GM12878 (cell line): Measurements from ENCODE around the gene DAAM1. TPM values are rescaled to one million over a fixed set of nuclear protein-coding genes. Genes with fewer than 3 reads are reported as not detected.

Experiments used
- ATAC-seq: fragments of 200-7000 bp; cut with Tn5 transposase; 3 replicates; pipeline ENCODE4 v1.9.1; 2020; ENCODE audit warnings: mild to moderate bottlenecking, moderate library complexity
- BruUV-seq: library from RNA; stranded (reverse); fragments of 400-500 nt; replicated peaks from 2 replicates; lab custom pipeline; 2021; lab: Mats Ljungman, UMichigan
- CTCF ChIA-PET: fragments of 300-600 bp; sonication (Branson Sonifier 250); formaldehyde crosslinking; extraction: SDS; loops from one replicate; lab custom pipeline; 2021; ENCODE audit warnings: inconsistent platforms; lab: Yijun Ruan, JAX
- POLR2A ChIA-PET: fragments of 350-600 bp; formaldehyde crosslinking; extraction: SDS; loops from one replicate; lab custom pipeline; 2021; ENCODE audit warnings: inconsistent platforms; lab: Charles Lee
- RAD21 ChIA-PET: fragments of 300-600 bp; sonication (Branson Sonifier 250); formaldehyde crosslinking; loops from one replicate; lab custom pipeline; 2023; ENCODE audit warnings: antibody characterized with exemption; ENCODE audit not compliant: unreplicated experiment; lab: Charles Lee
- SMC1A ChIA-PET: fragments of 300-600 bp; sonication (Branson Sonifier 250); formaldehyde crosslinking; loops from one replicate; lab custom pipeline; 2023; ENCODE audit not compliant: unreplicated experiment, uncharacterized antibody; lab: Charles Lee
- DNase-seq: peaks from one replicate; pipeline ENCODE4 v3.0.0-alpha.2; 2011; ENCODE audit warnings: low read depth, low spot score
- FAIRE-seq: peaks from 3 replicates; lab custom pipeline; 2011; peaks lifted over from hg19 to GRCh38; lab: Jason Lieb, UNC
- H2AFZ ChIP-seq: 2 replicates; pipeline ENCODE4 v1.6.0; 2011; ENCODE audit warnings: low read depth, low read length, control low read depth; ENCODE audit not compliant: control insufficient read depth
- H3K27ac ChIP-seq: 2 replicates; pipeline ENCODE4 v1.5.1; 2011; ENCODE audit warnings: control low read depth; ENCODE audit not compliant: control insufficient read depth, insufficient read depth
- H3K27me3 ChIP-seq, 2 experiments: replicated peaks in 1 of 2; 2 replicates each; pipeline versions ENCODE4 v1.6.0 to v1.6.1; 2011; ENCODE audit warnings: low read length in 1 of 2; ENCODE audit not compliant: control insufficient read depth in 2 of 2, insufficient read depth in 2 of 2
- H3K36me3 ChIP-seq, 2 experiments: 2 replicates each; pipeline ENCODE4 v1.5.1; 2011; ENCODE audit warnings: low read length in 1 of 2; ENCODE audit not compliant: control insufficient read depth in 2 of 2, insufficient read depth in 2 of 2
- H3K4me1 ChIP-seq: 2 replicates; pipeline ENCODE4 v1.6.1; 2011; ENCODE audit warnings: mild to moderate bottlenecking, low read length, moderate library complexity, mixed read lengths; ENCODE audit not compliant: control insufficient read depth, insufficient read depth
- H3K4me2 ChIP-seq: 2 replicates; pipeline ENCODE4 v1.6.0; 2011; ENCODE audit warnings: control low read depth; ENCODE audit not compliant: control insufficient read depth, insufficient read depth
- H3K4me3 ChIP-seq: fragments of 200-600 bp; sonication (generic); 2 replicates; pipeline ENCODE4 v1.5.1; 2016
- H3K79me2 ChIP-seq: 2 replicates; pipeline ENCODE4 v1.6.0; 2011; ENCODE audit warnings: low read length; ENCODE audit not compliant: control insufficient read depth, insufficient read depth
- H3K9ac ChIP-seq: 2 replicates; pipeline ENCODE4 v1.8.0; 2011; ENCODE audit warnings: low read length, control low read depth, mixed read lengths; ENCODE audit not compliant: control insufficient read depth, insufficient read depth
- H3K9me3 ChIP-seq: replicated peaks from 3 replicates; pipeline ENCODE4 v1.5.1; 2011; ENCODE audit warnings: mild to moderate bottlenecking, low read length; ENCODE audit not compliant: control insufficient read depth, insufficient read depth
- H4K20me1 ChIP-seq: 2 replicates; pipeline ENCODE4 v1.6.0; 2011; ENCODE audit not compliant: control insufficient read depth, insufficient read depth
- BACH1 ChIP-seq: fragments of 450-650 bp; IDR thresholded peaks from 2 replicates; pipeline ENCODE4 v1.6.1; 2017; ENCODE audit warnings: mild to moderate bottlenecking, borderline replicate concordance
- BHLHE40 ChIP-seq, 2 experiments: fragments of 450-650 bp in 1 of 2; IDR thresholded peaks; 2 replicates each; pipeline ENCODE4 v1.6.1; 2011 to 2017; ENCODE audit warnings: low read depth in 2 of 2, borderline replicate concordance in 1 of 2, improper control_type of control experiment in 1 of 2, low read length in 1 of 2, mild to moderate bottlenecking in 1 of 2
- CTCF ChIP-seq, 3 experiments: IDR thresholded peaks in 2 of 3; conservative IDR thresholded peaks in 1 of 3; 2 replicates each; pipeline ENCODE4 v1.5.1; 2011; ENCODE audit warnings: low read depth in 3 of 3, low read length in 3 of 3, mild to moderate bottlenecking in 3 of 3, control low read depth in 2 of 3, moderate library complexity in 2 of 3, inconsistent platforms in 1 of 3, mixed read lengths in 1 of 3; ENCODE audit not compliant: control insufficient read depth in 2 of 3, insufficient read depth in 1 of 3; ENCODE audit errors: extremely low read depth in 1 of 3
- CUX1 ChIP-seq: IDR thresholded peaks from 2 replicates; pipeline ENCODE4 v1.6.1; 2012; ENCODE audit warnings: improper control_type of control experiment, low read depth, low read length; ENCODE audit not compliant: insufficient replicate concordance
- USF2 ChIP-seq: IDR thresholded peaks from 2 replicates; pipeline ENCODE4 v1.6.1; 2011; ENCODE audit warnings: low read depth, low read length, improper control_type of control experiment, borderline replicate concordance
- YBX1 ChIP-seq: fragments of 450-650 bp; IDR thresholded peaks from 2 replicates; pipeline ENCODE4 v1.6.1; 2016; ENCODE audit warnings: antibody characterized with exemption
- ZNF622 ChIP-seq: fragments of 450-650 bp; IDR thresholded peaks from 2 replicates; pipeline ENCODE4 v1.6.1; 2017; ENCODE audit warnings: mild to moderate bottlenecking, inconsistent platforms
- ZNF687 ChIP-seq: fragments of 450-650 bp; IDR thresholded peaks from 2 replicates; pipeline ENCODE4 v1.6.1; 2017; ENCODE audit warnings: mild to moderate bottlenecking, moderate library complexity
- WGBS: methylation state at CpG from one replicate; pipeline ENCODE4 v1.1.6; 2016; ENCODE audit warnings: low lambda C conversion rate; ENCODE audit not compliant: insufficient replicate concordance, insufficient coverage; ENCODE audit errors: missing lambda C conversion rate; 5-methylcytosine and 5-hydroxymethylcytosine counted together
- in situ Hi-C: fragments of 300-500 bp; cut with MboI; formaldehyde crosslinking; loops from 9 replicates; pipeline ENCODE4 v1.14.3; 2018; ENCODE audit warnings: mixed read lengths
- intact Hi-C: fragments of 100-400 bp; cut with micrococcal nuclease; formaldehyde crosslinking; loops from one replicate; pipeline ENCODE4 v1.14.2; 2022; ENCODE audit not compliant: unreplicated experiment
- polyA plus RNA-seq, 11 experiments: library from polyadenylated mRNA; depleted of rRNA in 4 of 11; unstranded in 6 of 11; stranded (reverse) in 5 of 11; fragments of >200 nt; fragmentation: Nextera tagmentation in 4 of 11; fragmentation: Illumina TruSeq in 1 of 11; extraction: Ambion mirVana in 4 of 11; extraction: Trizol in 1 of 11; gene quantifications; 1 replicate in 1 of 11; 2 replicates in 10 of 11; pipeline versions ENCODE4 v1.2.1 to v1.2.3, GENCODE V29; 2011 to 2016; ENCODE audit warnings: inconsistent platforms in 2 of 11, missing spikeins in 2 of 11, low read depth in 1 of 11
- total RNA-seq, 4 experiments: library from RNA; depleted of rRNA in 3 of 4; stranded (reverse); fragments of >200 nt in 3 of 4; fragmentation: Illumina TruSeq in 1 of 4; extraction: Trizol in 1 of 4; gene quantifications; 2 replicates each; pipeline versions ENCODE4 v1.2.1 to v1.2.3, GENCODE V29; 2013 to 2021

The DAAM1 gene
- total and polyA plus RNA-seq, 10 of the 15 experiments (the other 5 are each of a cell fraction or from before 2014, with no cell fraction given): 13.8 to 32.4 (median 24.2) TPM

- TF ChIP-seq ZNF687: 0 out of 2 replicates have a peak, but pooled peaks have one; percentile 14
- TF ChIP-seq BACH1: 0 out of 2 replicates have a peak, but pooled peaks have one; percentile 39
- no peak for TF ChIP-seq ZNF622
- no peak for TF ChIP-seq YBX1
- peak; percentile 66 to 78; a peak in 3 of 4 replicates for TF ChIP-seq BHLHE40 (IDR thresholded peaks at IDR 0.05; ENCODE audit: borderline replicate concordance in 1 of 2, low read depth in 2 of 2, low read length in 1 of 2)
Measured at GRCh38 chr14:59276235-59276634, 87.8 kb downstream of the DAAM1 start (continued).

GRCh38 chr14:59277659-59278058 is 89.2 kb downstream of the DAAM1 start:
- Histone ChIP-seq H3K9me3 (no peaks in the 10 kb centered on the region), H4K20me1 (no peaks in the 10 kb centered on the region; the same call in 1 of the 2 replicates), H3K27me3 (no peaks in the 10 kb centered on the region), H3K79me2 (no peaks in the 10 kb centered on the region), H3K36me3 (no peaks in the 10 kb centered on the region), H3K4me3 (no peak overlapping the region), H3K4me1 (peaks cover 21% of the 10 kb centered on the region), H3K27ac (no peak overlapping the region), H2AFZ (no peak overlapping the region), H3K4me2 (no peak overlapping the region), H3K9ac (no peak overlapping the region)
- POLR2A ChIA-PET: no interaction called here
- CTCF ChIA-PET: interaction anchor here (4.9 kb wide), 1 partner anchor 87 kb away, joined by 25 read pairs; no protein-coding TSS in a partner anchor
- 58% methylated on average over 2 of the region's 2 CpGs for WGBS
- RAD21 ChIA-PET: interaction anchor here (0.7 to 4.2 kb wide), 2 partner anchors 31 to 37 kb away, joined by 3 to 18 read pairs; no protein-coding TSS in a partner anchor
- in situ Hi-C loops: no loop called here
- DNase-seq (no peak), FAIRE-seq (no peak), ATAC-seq (peak; percentile 11)
- SMC1A ChIA-PET: interaction anchor here (5.2 kb wide), 1 partner anchor 36 kb away, joined by 81 read pairs; no protein-coding TSS in a partner anchor
- no TSS peak for BruUV-seq
- intact Hi-C loops: no loop called here
- no peak for TF ChIP-seq CUX1
- TF ChIP-seq USF2: no peak
- 0 out of 6 replicates have a peak, but pooled peaks of 1 of the 3 experiments have one; percentile 6 for TF ChIP-seq CTCF (IDR thresholded peaks at IDR 0.05 in 2 of 3, conservative IDR thresholded peaks at IDR 0.05 in 1 of 3; ENCODE audit: control insufficient read depth in 2 of 3, extremely low read depth in 1 of 3, insufficient read depth in 1 of 3, low read depth in 3 of 3, low read length in 3 of 3)
